HepG2 (cell line): ENCODE measurements around the gene CKS1B. TPM values are rescaled to one million over a fixed set of nuclear protein-coding genes. Genes with fewer than 3 reads are reported as not detected.
A peak's percentile ranks its signal among the peaks of the same experiment; 100 is the strongest.

Source experiments
- FOXM1 ChIP-seq: sonication (generic); formaldehyde crosslinking; IDR thresholded peaks from 2 replicates; pipeline ENCODE4 v1.5.0; 2020; ENCODE audit warnings: missing genetic modification reagents
- HOXA5 ChIP-seq: sonication (generic); formaldehyde crosslinking; IDR thresholded peaks from 2 replicates; pipeline ENCODE4 v1.4.0; 2020; ENCODE audit warnings: missing genetic modification reagents
- MNT ChIP-seq: fragments of 450-650 bp; IDR thresholded peaks from 2 replicates; pipeline ENCODE4 v1.6.1; 2016
- NBN ChIP-seq: fragments of 450-650 bp; conservative IDR thresholded peaks from 2 replicates; pipeline ENCODE4 v1.6.1; 2017
- REST ChIP-seq, 2 experiments: IDR thresholded peaks; 2 replicates each; pipeline ENCODE4 v1.6.1; 2011 to 2012; ENCODE audit warnings: low read length in 2 of 2, borderline replicate concordance in 1 of 2, low read depth in 1 of 2, mild to moderate bottlenecking in 1 of 2, moderate library complexity in 1 of 2
- TBL1XR1 ChIP-seq: fragments of 150-350 bp; IDR thresholded peaks from 2 replicates; pipeline ENCODE4 v1.6.1; 2014; ENCODE audit warnings: borderline replicate concordance, low read length; ENCODE audit not compliant: partially characterized antibody
- TFE3 ChIP-seq: IDR thresholded peaks from 2 replicates; pipeline ENCODE4 v1.6.1; 2016
- UBTF ChIP-seq: sonication (generic); formaldehyde crosslinking; IDR thresholded peaks from 2 replicates; pipeline ENCODE4 v1.4.0; 2020; ENCODE audit warnings: mild to moderate bottlenecking, missing genetic modification reagents
- ZHX2 ChIP-seq, 2 experiments: sonication (generic) in 1 of 2; formaldehyde crosslinking in 1 of 2; IDR thresholded peaks; 2 replicates each; pipeline versions ENCODE4 v1.6.1 to v1.9.0; 2014 to 2022; ENCODE audit warnings: antibody characterized with exemption in 1 of 2, borderline replicate concordance in 1 of 2, inconsistent platforms in 1 of 2, low read depth in 1 of 2, missing genetic modification reagents in 1 of 2
- ZNF761 ChIP-seq: sonication (generic); formaldehyde crosslinking; conservative IDR thresholded peaks from 2 replicates; pipeline ENCODE4 v1.4.0; 2020; ENCODE audit warnings: mild to moderate bottlenecking, missing genetic modification reagents
- ZNF816 ChIP-seq: sonication (generic); formaldehyde crosslinking; IDR thresholded peaks from 2 replicates; pipeline ENCODE4 v1.8.0; 2022; ENCODE audit warnings: missing genetic modification reagents, mild to moderate bottlenecking, borderline replicate concordance
- ZSCAN20 ChIP-seq: sonication (generic); formaldehyde crosslinking; IDR thresholded peaks from 2 replicates; pipeline ENCODE4 v1.4.0; 2020; ENCODE audit warnings: missing genetic modification reagents, mild to moderate bottlenecking, borderline replicate concordance
- polyA plus RNA-seq, 8 experiments: library from polyadenylated mRNA; depleted of rRNA in 3 of 8; stranded (reverse) in 7 of 8; unstranded in 1 of 8; fragments of >200 nt; fragmentation: Illumina TruSeq in 4 of 8; extraction: Trizol in 4 of 8; gene quantifications; 2 replicates each; pipeline versions ENCODE4 v1.2.1 to v1.2.3, GENCODE V29; 2011 to 2016; ENCODE audit warnings: low read depth in 4 of 8, missing spikeins in 1 of 8, mixed read lengths in 1 of 8; ENCODE audit not compliant: insufficient read depth in 1 of 8
- total RNA-seq, 5 experiments: library from RNA; depleted of rRNA; stranded (reverse); fragments of >200 nt; fragmentation: Illumina TruSeq; extraction: Trizol; gene quantifications; 2 replicates each; pipeline ENCODE4 v1.2.3, GENCODE V29; 2016; ENCODE audit warnings: low read depth in 1 of 5

The CKS1B gene
- total and polyA plus RNA-seq, 2 of the 13 experiments (the other 11 are each of a cell fraction or from before 2014, with no cell fraction given) = 217 to 222 TPM

GRCh38 chr1:154982897-154983648 lies 8.6 kb downstream of the CKS1B start, which contains the start of gene FLAD1 (continued):
- TF ChIP-seq ZHX2 (IDR thresholded peaks at IDR 0.05; ENCODE audit: low read depth) (no peak), ZHX2 (CRISPR knock-in tag; IDR thresholded peaks at IDR 0.05; ENCODE audit: borderline replicate concordance) (no peak), TFE3 (CRISPR knock-in tag) (peak; percentile 74), NBN (no peak), HOXA5 (CRISPR knock-in tag) (peak; percentile 34; the same call in 1 of the 2 replicates), ZSCAN20 (no peak), ZNF816 (CRISPR knock-in tag) (0 out of 2 replicates have a peak, but pooled peaks have one; percentile 29), FOXM1 (CRISPR knock-in tag) (no peak), TBL1XR1 (no peak), MNT (peak; percentile 92), UBTF (CRISPR knock-in tag) (no peak), REST (IDR thresholded peaks at IDR 0.05; ENCODE audit: borderline replicate concordance in 1 of 2, low read depth in 1 of 2, low read length in 2 of 2) (no peak), ZNF761 (CRISPR knock-in tag) (no peak)
